CD14-positive monocyte (primary cell): ENCODE measurements around the gene XYLT1. TPM values are rescaled to one million over a fixed set of nuclear protein-coding genes. Genes with fewer than 3 reads are reported as not detected.

Experiments
- DNase-seq, 3 donors: peaks; one replicate each; pipeline ENCODE4 v3.0.0-alpha.2; 2011 to 2022
- H2AFZ ChIP-seq: 2 replicates; pipeline ENCODE4 v1.6.0; 2012; ENCODE audit warnings: mild to moderate bottlenecking, low read depth, low read length, inconsistent platforms; ENCODE audit not compliant: insufficient read depth, poor library complexity, severe bottlenecking
- H3K27ac ChIP-seq, 2 donors: 1 replicate in 1 of 2; 2 replicates in 1 of 2; pipeline ENCODE4 v1.5.1; 2012 to 2013; ENCODE audit warnings: low read length in 2 of 2, control low read depth in 1 of 2, inconsistent platforms in 1 of 2, low read depth in 1 of 2, mild to moderate bottlenecking in 1 of 2
- H3K27me3 ChIP-seq, 2 donors: one replicate each; pipeline versions ENCODE4 v1.6.0 to v1.6.1; 2011 to 2013; ENCODE audit warnings: low read length in 2 of 2; ENCODE audit not compliant: control insufficient read depth in 2 of 2, insufficient read depth in 2 of 2
- H3K36me3 ChIP-seq, 2 donors: replicated peaks in 1 of 2; 1 replicate in 1 of 2; 2 replicates in 1 of 2; pipeline versions ENCODE4 v1.5.1 to v1.6.1; 2012 to 2013; ENCODE audit warnings: low read length in 2 of 2, control low read depth in 1 of 2, inconsistent platforms in 1 of 2, mild to moderate bottlenecking in 1 of 2; ENCODE audit not compliant: insufficient read depth in 2 of 2, control insufficient read depth in 1 of 2
- H3K4me1 ChIP-seq, 2 donors: 1 replicate in 1 of 2; 2 replicates in 1 of 2; pipeline versions ENCODE4 v1.5.1 to v1.6.1; 2012 to 2013; ENCODE audit warnings: low read length in 2 of 2, control low read depth in 1 of 2, inconsistent platforms in 1 of 2, mild to moderate bottlenecking in 1 of 2, moderate library complexity in 1 of 2; ENCODE audit not compliant: insufficient read depth in 2 of 2, control insufficient read depth in 1 of 2
- H3K4me2 ChIP-seq: replicated peaks from 2 replicates; pipeline ENCODE3; 2012; ENCODE audit warnings: low read length, moderate library complexity, mild to moderate bottlenecking; ENCODE audit not compliant: poor library complexity, severe bottlenecking; ENCODE audit errors: extremely low read depth
- H3K4me3 ChIP-seq, 3 experiments: fragments of 200-600 bp in 1 of 3; sonication (generic) in 1 of 3; replicated peaks in 1 of 3; 1 replicate in 2 of 3; 2 replicates in 1 of 3; pipeline ENCODE4 v1.5.1; 2011 to 2013; ENCODE audit warnings: low read length in 3 of 3, mild to moderate bottlenecking in 3 of 3, control low read depth in 2 of 3, low read depth in 2 of 3, inconsistent platforms in 1 of 3, moderate library complexity in 1 of 3
- H3K79me2 ChIP-seq: 2 replicates; pipeline ENCODE4 v1.6.0; 2012; ENCODE audit warnings: mild to moderate bottlenecking, control low read depth, inconsistent platforms, low read length, moderate library complexity; ENCODE audit not compliant: insufficient read depth
- H3K9ac ChIP-seq: 2 replicates; pipeline ENCODE4 v1.6.0; 2017; ENCODE audit warnings: low read length, mild to moderate bottlenecking; ENCODE audit not compliant: insufficient read depth, poor library complexity, severe bottlenecking
- H3K9me3 ChIP-seq, 2 donors: replicated peaks in 1 of 2; 1 replicate in 1 of 2; 2 replicates in 1 of 2; pipeline versions ENCODE4 v1.5.1 to v1.6.1; 2012 to 2013; ENCODE audit warnings: low read length in 2 of 2, control low read depth in 1 of 2; ENCODE audit not compliant: control insufficient read depth in 1 of 2, insufficient read depth in 1 of 2
- H4K20me1 ChIP-seq: 2 replicates; pipeline ENCODE4 v1.6.0; 2012; ENCODE audit warnings: mild to moderate bottlenecking, low read length, control low read depth, moderate library complexity; ENCODE audit not compliant: insufficient read depth
- H3K27ac Mint-ChIP-seq, 7 donors: one replicate each; pipeline ENCODE4 v1.8.0; 2020; ENCODE audit warnings: mild to moderate bottlenecking in 7 of 7, mixed read lengths in 7 of 7, moderate library complexity in 6 of 7, inconsistent platforms in 2 of 7
- H3K27me3 Mint-ChIP-seq, 3 donors: one replicate each; pipeline ENCODE4 v1.8.0; 2021 to 2022; ENCODE audit warnings: low read depth in 3 of 3, mild to moderate bottlenecking in 3 of 3, mixed read lengths in 3 of 3, moderate library complexity in 3 of 3, inconsistent platforms in 1 of 3
- H3K36me3 Mint-ChIP-seq, 2 donors: one replicate each; pipeline ENCODE4 v1.8.0; 2020; ENCODE audit warnings: mixed read lengths in 2 of 2, inconsistent platforms in 1 of 2, mild to moderate bottlenecking in 1 of 2
- H3K4me1 Mint-ChIP-seq: one replicate; pipeline ENCODE4 v1.8.0; 2020; ENCODE audit warnings: mild to moderate bottlenecking, mixed read lengths
- H3K4me3 Mint-ChIP-seq, 2 donors: one replicate each; pipeline ENCODE4 v1.8.0; 2020; ENCODE audit warnings: mild to moderate bottlenecking in 2 of 2, mixed read lengths in 2 of 2, moderate library complexity in 1 of 2
- H3K9me3 Mint-ChIP-seq, 7 donors: one replicate each; pipeline ENCODE4 v1.8.0; 2020 to 2022; ENCODE audit warnings: mixed read lengths in 7 of 7, mild to moderate bottlenecking in 6 of 7, moderate library complexity in 6 of 7, inconsistent platforms in 2 of 7
- CTCF ChIP-seq: fragments of 200-600 bp; IDR thresholded peaks from one replicate; pipeline ENCODE4 v1.8.0; 2022; ENCODE audit warnings: antibody characterized with exemption, mild to moderate bottlenecking
- WGBS: methylation state at CpG from one replicate; pipeline ENCODE4 v1.1.5; 2013; ENCODE audit warnings: missing lambda C conversion rate; ENCODE audit not compliant: insufficient coverage; 5-methylcytosine and 5-hydroxymethylcytosine counted together
- intact Hi-C, 2 donors: fragments of 100-400 bp; cut with micrococcal nuclease; formaldehyde crosslinking; loops; one replicate each; pipeline versions ENCODE4 v1.15.0 to v1.15.1; 2023
- polyA plus RNA-seq, 3 donors: library from polyadenylated mRNA; depleted of rRNA in 1 of 3; unstranded in 2 of 3; stranded (reverse) in 1 of 3; fragments of 300-500 nt in 2 of 3; fragments of >200 nt in 1 of 3; fragmentation: Illumina TruSeq in 2 of 3; gene quantifications; 1 replicate in 2 of 3; 2 replicates in 1 of 3; pipeline ENCODE4 v1.2.3, GENCODE V29; 2012 to 2021

Gene XYLT1
- polyA plus RNA-seq, 3 donors, result 0.51 to 9.4 (median 1.6) TPM

GRCh38 chr16:17325476-17326143 is 145.2 kb downstream of the XYLT1 start:
- H3K4me2 ChIP-seq, result no peak overlapping the region
- no peaks in the 10 kb centered on the region for H3K36me3 ChIP-seq
- peaks cover 35% of the 10 kb centered on the region for H3K4me1 Mint-ChIP-seq
- no peaks in the 10 kb centered on the region for H3K27me3 Mint-ChIP-seq
- H3K27ac ChIP-seq, result no peak overlapping the region
- H3K4me3 ChIP-seq, result no peak overlapping the region
- H3K27me3 ChIP-seq, result no peaks in the 10 kb centered on the region
- no peaks in the 10 kb centered on the region for H3K9me3 ChIP-seq
- H3K9me3 Mint-ChIP-seq, result peaks cover 0 to 2% (median 0%) of the 10 kb centered on the region in 7 donors
- intact Hi-C loops, result loop anchor here in 1 of 2 donors (10.0 kb wide), 1 partner anchor 49 kb away; no protein-coding TSS in a partner anchor
- H3K9ac ChIP-seq, result no peak overlapping the region
- H3K4me1 ChIP-seq, result peaks cover 33 to 35% of the 10 kb centered on the region in 2 donors
- WGBS, result no CpG with 5 or more reads among the region's 8 CpGs
- DNase-seq, result no peak
- no peak overlapping the region for H2AFZ ChIP-seq
- peaks cover 58% of the 10 kb centered on the region for H3K79me2 ChIP-seq
- H3K4me3 Mint-ChIP-seq, result no peak overlapping the region
- peak overlapping the region in 1 of 7 donors; percentile 60 for H3K27ac Mint-ChIP-seq
- H4K20me1 ChIP-seq, result no peaks in the 10 kb centered on the region
- H3K36me3 Mint-ChIP-seq, result peaks cover 4 to 7% of the 10 kb centered on the region in 2 donors
- TF ChIP-seq CTCF, result no peak

- Mint-ChIP-seq H3K4me1 (peaks cover 47% of the 10 kb centered on the region), H3K4me3 (no peak overlapping the region), H3K27ac (no peak overlapping the region), H3K36me3 (peaks cover 6 to 7% of the 10 kb centered on the region in 2 donors), H3K9me3 (peaks cover 0 to 2% (median 0%) of the 10 kb centered on the region in 7 donors), H3K27me3 (peaks cover 0 to under 1% (median 0%) of the 10 kb centered on the region in 3 donors)
- 81% methylated on average over 6 of the region's 10 CpGs for WGBS
- Histone ChIP-seq H3K4me2 (no peak overlapping the region), H3K36me3 (no peaks in the 10 kb centered on the region), H3K4me3 (no peak overlapping the region), H3K9ac (no peak overlapping the region), H3K9me3 (no peaks in the 10 kb centered on the region), H3K79me2 (peaks cover 60% of the 10 kb centered on the region), H4K20me1 (no peaks in the 10 kb centered on the region), H3K27ac (no peak overlapping the region), H2AFZ (no peak overlapping the region), H3K4me1 (peaks cover 45 to 47% of the 10 kb centered on the region in 2 donors), H3K27me3 (no peaks in the 10 kb centered on the region)
- no peak for TF ChIP-seq CTCF
- no peak for DNase-seq
- intact Hi-C loops, result loop anchor here (5.0 to 10.0 kb wide), 3 partner anchors 33 to 67 kb away; no protein-coding TSS in a partner anchor
Measured at GRCh38 chr16:17324451-17324850, 146.3 kb downstream of the XYLT1 start.
